Endothelial cell of umbilical vein (primary cell): ENCODE data around the gene CRISPLD2. TPM values are rescaled to one million over a fixed set of nuclear protein-coding genes. Genes with fewer than 3 reads are reported as not detected.

Experiments
- BruUV-seq: library from RNA; stranded (reverse); fragments of 400-500 nt; replicated peaks from 2 replicates; lab custom pipeline; 2021; lab: Mats Ljungman, UMichigan
- CTCF ChIA-PET: fragments of 300-600, 350-600 bp; sonication (Branson Sonifier 250); formaldehyde crosslinking; loops from one replicate; lab custom pipeline; 2021; ENCODE audit warnings: antibody characterized with exemption, inconsistent platforms; lab: Charles Lee
- POLR2A ChIA-PET: fragments of 300-600, 350-600 bp; sonication (Branson Sonifier 250); formaldehyde crosslinking; loops from one replicate; lab custom pipeline; 2021; ENCODE audit warnings: antibody characterized with exemption, inconsistent platforms; lab: Charles Lee
- DNase-seq: peaks from one replicate; pipeline ENCODE4 v3.0.0-alpha.2; 2011; ENCODE audit warnings: low read depth, low spot score
- FAIRE-seq: peaks from 2 replicates; lab custom pipeline; 2011; peaks lifted over from hg19 to GRCh38; lab: Jason Lieb, UNC
- H2AFZ ChIP-seq: 2 replicates; pipeline ENCODE4 v1.6.0; 2012; ENCODE audit warnings: low read depth, low read length, control low read depth, inconsistent platforms
- H3K27ac ChIP-seq: 2 replicates; pipeline ENCODE4 v1.5.1; 2011; ENCODE audit warnings: low read depth, mild to moderate bottlenecking, control low read depth, low read length, moderate library complexity; ENCODE audit not compliant: insufficient read depth
- H3K27me3 ChIP-seq, 2 experiments: 2 replicates each; pipeline versions ENCODE4 v1.6.0 to v1.6.1; 2011; ENCODE audit warnings: low read length in 2 of 2, mixed read lengths in 1 of 2; ENCODE audit not compliant: control insufficient read depth in 2 of 2, insufficient read depth in 2 of 2
- H3K36me3 ChIP-seq, 2 experiments: 2 replicates in 1 of 2; 3 replicates in 1 of 2; pipeline ENCODE4 v1.5.1; 2011; ENCODE audit warnings: low read length in 2 of 2, mild to moderate bottlenecking in 1 of 2, moderate library complexity in 1 of 2; ENCODE audit not compliant: control insufficient read depth in 2 of 2, insufficient read depth in 2 of 2; ENCODE audit errors: extremely low read depth in 1 of 2
- H3K4me1 ChIP-seq: 3 replicates; pipeline ENCODE4 v1.5.1; 2011; ENCODE audit warnings: mild to moderate bottlenecking, low read length; ENCODE audit not compliant: control insufficient read depth, insufficient read depth; ENCODE audit errors: extremely low read depth
- H3K4me2 ChIP-seq: 2 replicates; pipeline ENCODE4 v1.6.1; 2011; ENCODE audit warnings: low read length, control low read depth, mixed read lengths; ENCODE audit not compliant: insufficient read depth
- H3K4me3 ChIP-seq, 3 experiments: fragments of 200-600 bp in 1 of 3; sonication (generic), shearing (Covaris generic) in 1 of 3; replicated peaks in 1 of 3; 2 replicates each; pipeline ENCODE4 v1.5.1; 2011 to 2016; ENCODE audit warnings: control low read depth in 3 of 3, low read length in 3 of 3, mild to moderate bottlenecking in 2 of 3, inconsistent platforms in 1 of 3, low read depth in 1 of 3, moderate library complexity in 1 of 3; ENCODE audit not compliant: insufficient read depth in 1 of 3
- H3K79me2 ChIP-seq: 2 replicates; pipeline ENCODE4 v1.6.0; 2012; ENCODE audit warnings: low read length, inconsistent platforms; ENCODE audit not compliant: control insufficient read depth, insufficient read depth
- H3K9ac ChIP-seq: replicated peaks from 2 replicates; pipeline ENCODE3; 2011; ENCODE audit warnings: low read length, control low read depth; ENCODE audit not compliant: insufficient read depth; ENCODE audit errors: extremely low read depth
- H3K9me1 ChIP-seq: replicated peaks from 3 replicates; pipeline ENCODE4 v1.6.0; 2011; ENCODE audit warnings: mild to moderate bottlenecking, low read length; ENCODE audit not compliant: control insufficient read depth, insufficient read depth; ENCODE audit errors: extremely low read depth
- H3K9me3 ChIP-seq: replicated peaks from 2 replicates; pipeline ENCODE4 v1.5.1; 2012; ENCODE audit warnings: low read length, inconsistent platforms; ENCODE audit not compliant: control insufficient read depth, insufficient read depth
- H4K20me1 ChIP-seq: replicated peaks from 2 replicates; pipeline ENCODE3; 2011; ENCODE audit warnings: mild to moderate bottlenecking, low read length; ENCODE audit not compliant: control insufficient read depth, insufficient read depth; ENCODE audit errors: extremely low read depth
- CTCF ChIP-seq, 2 donors: IDR thresholded peaks; 1 replicate in 1 of 2; 2 replicates in 1 of 2; pipeline ENCODE4 v1.5.1; 2011; ENCODE audit warnings: low read length in 2 of 2, mild to moderate bottlenecking in 2 of 2, moderate library complexity in 2 of 2, control low read depth in 1 of 2, inconsistent platforms in 1 of 2, low read depth in 1 of 2; ENCODE audit not compliant: insufficient read depth in 1 of 2; ENCODE audit errors: extremely low read depth in 1 of 2
- EZH2 ChIP-seq: IDR thresholded peaks from 2 replicates; pipeline ENCODE4 v1.6.1; 2012; ENCODE audit warnings: borderline replicate concordance, low read depth, mild to moderate bottlenecking, moderate library complexity, low read length, inconsistent platforms; ENCODE audit not compliant: severe bottlenecking
- FOS ChIP-seq: IDR thresholded peaks from 2 replicates; pipeline ENCODE4 v1.6.1; 2011; ENCODE audit warnings: mild to moderate bottlenecking, low read length, moderate library complexity, borderline replicate concordance; ENCODE audit not compliant: insufficient read depth
- GATA2 ChIP-seq: IDR thresholded peaks from 2 replicates; pipeline ENCODE4 v1.7.0; 2011; ENCODE audit warnings: low read depth, mild to moderate bottlenecking, moderate library complexity, mixed read lengths, low read length; ENCODE audit not compliant: insufficient read length, insufficient read depth
- JUN ChIP-seq: IDR thresholded peaks from 2 replicates; pipeline ENCODE4 v1.6.1; 2011; ENCODE audit warnings: borderline replicate concordance, low read depth; ENCODE audit not compliant: insufficient read length, insufficient read depth
- MYC ChIP-seq: IDR thresholded peaks from one replicate; pipeline ENCODE4 v1.6.1; 2011; ENCODE audit warnings: mild to moderate bottlenecking, low read depth, low read length
- POLR2A ChIP-seq: IDR thresholded peaks from 2 replicates; pipeline ENCODE4 v1.6.1; 2012; ENCODE audit warnings: low read depth, mild to moderate bottlenecking, control low read depth, low read length
- POLR2AphosphoS5 ChIP-seq: IDR thresholded peaks from 2 replicates; pipeline ENCODE4 v1.6.1; 2012; ENCODE audit warnings: low read depth, mild to moderate bottlenecking, control low read depth, low read length, moderate library complexity; ENCODE audit not compliant: insufficient read depth
- dilution Hi-C: fragments of 300-500 bp; cut with MboI; formaldehyde crosslinking; loops from one replicate; pipeline ENCODE4 v1.15.0; 2019; ENCODE audit warnings: low sequenced_read_pairs; ENCODE audit not compliant: extremely low pct_ligation_motif_present
- intact Hi-C: fragments of 100-400 bp; cut with micrococcal nuclease; formaldehyde crosslinking; loops from one replicate; pipeline ENCODE4 v1.10.0; 2022
- polyA plus RNA-seq, 4 experiments: library from polyadenylated mRNA; depleted of rRNA in 3 of 4; stranded (reverse) in 3 of 4; unstranded in 1 of 4; fragments of >200 nt; gene quantifications; 2 replicates each; pipeline versions ENCODE4 v1.2.1 to v1.2.3, GENCODE V29; 2011 to 2012; ENCODE audit warnings: missing spikeins in 1 of 4
- total RNA-seq: library from RNA; stranded (reverse); gene quantifications from 2 replicates; pipeline ENCODE4 v1.2.3, GENCODE V29; 2021
- TF ChIP-seq, protein P1 (sequence below): IDR thresholded peaks from 2 replicates; pipeline ENCODE4 v1.6.1; 2011; ENCODE audit not compliant: insufficient read depth, insufficient read length

The CRISPLD2 gene
- total and polyA plus RNA-seq, 2 donors (not counting 3 experiments of a cell fraction or from before 2014, with no cell fraction given), result 0.14 to 0.73 TPM

GRCh38 chr16:84942786-84943185 lies 123.0 kb downstream of the CRISPLD2 start:
- Histone ChIP-seq H3K4me2 (no peak overlapping the region), H3K4me1 (no peaks in the 10 kb centered on the region), H3K36me3 (no peaks in the 10 kb centered on the region), H2AFZ (no peak overlapping the region), H3K27me3 (peaks cover 0 to 2% of the 10 kb centered on the region in 2 experiments), H3K79me2 (no peaks in the 10 kb centered on the region), H3K9me1 (no peaks in the 10 kb centered on the region), H3K27ac (no peak overlapping the region), H4K20me1 (no peaks in the 10 kb centered on the region), H3K9me3 (no peaks in the 10 kb centered on the region), H3K4me3 (no peak overlapping the region), H3K9ac (no peak overlapping the region)
- dilution Hi-C loops, result no loop called here
- ChIA-PET POLR2A (no interaction called here), CTCF (interaction anchor here (1.2 to 2.1 kb wide), 2 partner anchors 9 to 28 kb away, joined by 5 to 8 read pairs; no protein-coding TSS in a partner anchor)
- FAIRE-seq, result no peak
- no TSS peak for BruUV-seq
- intact Hi-C loops, result no loop called here
- DNase-seq, result no peak
- no peak for TF ChIP-seq POLR2AphosphoS5
- TF ChIP-seq POLR2A, result no peak
- TF ChIP-seq MYC, result no peak
- no peak for TF ChIP-seq GATA2
- no peak for TF ChIP-seq FOS
- TF ChIP-seq EZH2, result no peak
- TF ChIP-seq, protein P1, sequence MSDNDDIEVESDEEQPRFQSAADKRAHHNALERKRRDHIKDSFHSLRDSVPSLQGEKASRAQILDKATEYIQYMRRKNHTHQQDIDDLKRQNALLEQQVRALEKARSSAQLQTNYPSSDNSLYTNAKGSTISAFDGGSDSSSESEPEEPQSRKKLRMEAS, result no peak
- no peak for TF ChIP-seq JUN
- TF ChIP-seq CTCF (IDR thresholded peaks at IDR 0.05; ENCODE audit: extremely low read depth in 1 of 2, insufficient read depth in 1 of 2, low read depth in 1 of 2, low read length in 2 of 2), result no peak
